Chondrocyte (in vitro differentiated cells): Measurements from ENCODE around the gene PRTG. TPM values are rescaled to one million over a fixed set of nuclear protein-coding genes. Genes with fewer than 3 reads are reported as not detected.
"Not testable (repeated sequence)": the region's sequence is repeated elsewhere in the genome, so short reads cannot be mapped to it uniquely, and the experiment has no call there.

Experiments
- DNase-seq: peaks from one replicate; pipeline ENCODE4 v3.0.0; 2021; ENCODE audit warnings: mixed read lengths, low spot score
- H3K27ac Mint-ChIP-seq: one replicate; pipeline ENCODE4 v1.8.0; 2021; ENCODE audit warnings: mild to moderate bottlenecking, moderate library complexity, mixed read lengths; ENCODE audit not compliant: unreplicated experiment
- H3K27me3 Mint-ChIP-seq: 2 replicates; pipeline ENCODE4 v1.8.0; 2021; ENCODE audit warnings: low read depth, mixed read lengths
- H3K36me3 Mint-ChIP-seq: 2 replicates; pipeline ENCODE4 v1.8.0; 2021; ENCODE audit warnings: low read depth, mixed read lengths
- H3K4me1 Mint-ChIP-seq: 2 replicates; pipeline ENCODE4 v1.8.0; 2021; ENCODE audit warnings: low read depth, mild to moderate bottlenecking, mixed read lengths
- H3K4me3 Mint-ChIP-seq: one replicate; pipeline ENCODE4 v1.8.0; 2021; ENCODE audit warnings: mild to moderate bottlenecking, moderate library complexity, mixed read lengths; ENCODE audit not compliant: unreplicated experiment
- H3K9me3 Mint-ChIP-seq: 2 replicates; pipeline ENCODE4 v1.8.0; 2021; ENCODE audit warnings: low read depth, mixed read lengths
- CTCF ChIP-seq: fragments of 200-600 bp; sonication (generic); IDR thresholded peaks from 2 replicates; pipeline ENCODE4 v1.5.0; 2021; ENCODE audit warnings: antibody characterized with exemption, mild to moderate bottlenecking, moderate library complexity
- total RNA-seq: library from RNA; stranded (reverse); gene quantifications from 3 replicates; pipeline ENCODE4 v1.2.1, GENCODE V29; 2021

PRTG gene
- total RNA-seq, 1 donor from 2014 or later, result 3.1 TPM

- no peaks in the 10 kb centered on the region for H3K36me3 Mint-ChIP-seq
- no peaks in the 10 kb centered on the region for H3K27me3 Mint-ChIP-seq
- no peak for TF ChIP-seq CTCF
- H3K4me1 Mint-ChIP-seq, result peaks cover 15% of the 10 kb centered on the region
- H3K9me3 Mint-ChIP-seq, result no peaks in the 10 kb centered on the region
- H3K27ac Mint-ChIP-seq, result no peak overlapping the region
- no peak overlapping the region for H3K4me3 Mint-ChIP-seq
- no peak for DNase-seq
These were observed 46.7 kb downstream of the PRTG start for GRCh38 chr15:55696221-55696620.

- Mint-ChIP-seq H3K4me1 (peaks cover 15% of the 10 kb centered on the region), H3K9me3 (no peaks in the 10 kb centered on the region), H3K27ac (no peak overlapping the region), H3K27me3 (no peaks in the 10 kb centered on the region), H3K4me3 (peak overlapping the region; percentile 12), H3K36me3 (no peaks in the 10 kb centered on the region)
- TF ChIP-seq CTCF, result no peak
- DNase-seq, result no peak
These were observed 47.5 kb downstream of the PRTG start for GRCh38 chr15:55695432-55695831.

GRCh38 chr15:55694652-55695150 is 48.3 kb downstream of the PRTG start:
- DNase-seq, result no peak
- H3K4me1 Mint-ChIP-seq, result peaks cover 15% of the 10 kb centered on the region
- no peaks in the 10 kb centered on the region for H3K36me3 Mint-ChIP-seq
- H3K9me3 Mint-ChIP-seq, result no peaks in the 10 kb centered on the region
- H3K27me3 Mint-ChIP-seq, result no peaks in the 10 kb centered on the region
- no peak overlapping the region for H3K4me3 Mint-ChIP-seq
- H3K27ac Mint-ChIP-seq, result no peak overlapping the region
- no peak for TF ChIP-seq CTCF

- DNase-seq, H3K27ac Mint-ChIP-seq, H3K4me3 Mint-ChIP-seq, H3K27me3 Mint-ChIP-seq, H3K9me3 Mint-ChIP-seq, H3K36me3 Mint-ChIP-seq: not testable (repeated sequence)
- peaks cover 15% of the 10 kb centered on the region for H3K4me1 Mint-ChIP-seq
These were observed 49.8 kb downstream of the PRTG start for GRCh38 chr15:55693116-55693515.

GRCh38 chr15:55687792-55688191 is 55.2 kb downstream of the PRTG start:
- H3K4me3 Mint-ChIP-seq, result no peak overlapping the region
- H3K9me3 Mint-ChIP-seq, result no peaks in the 10 kb centered on the region
- no peak overlapping the region for H3K27ac Mint-ChIP-seq

More at GRCh38 chr15:55687792-55688191, 55.2 kb downstream of the PRTG start:
- Mint-ChIP-seq H3K36me3 (no peaks in the 10 kb centered on the region), H3K27me3 (no peaks in the 10 kb centered on the region), H3K4me1 (no peaks in the 10 kb centered on the region)
- no peak for DNase-seq
- TF ChIP-seq CTCF, result no peak
